Spinal cord (tissue), 10 donors: ENCODE measurements around the gene PCDHB7. TPM values are rescaled to one million over a fixed set of nuclear protein-coding genes. Genes with fewer than 3 reads are reported as not detected.
"Not testable (repeated sequence)": the region's sequence is repeated elsewhere in the genome, so short reads cannot be mapped to it uniquely, and the experiment has no call there.

Experiments
- DNase-seq, 6 donors: peaks; one replicate each; pipeline versions ENCODE4 v3.0.0 to v3.0.0-alpha.2; 2013 to 2015; ENCODE audit warnings: low spot score in 6 of 6, low read depth in 4 of 6
- H3K27ac ChIP-seq: one replicate; pipeline ENCODE4 v1.5.1; 2013; ENCODE audit warnings: low read depth, low read length, control low read depth
- H3K27me3 ChIP-seq: one replicate; pipeline ENCODE4 v1.6.1; 2013; ENCODE audit warnings: low read length; ENCODE audit not compliant: control insufficient read depth, insufficient read depth
- H3K36me3 ChIP-seq: one replicate; pipeline ENCODE4 v1.6.1; 2013; ENCODE audit warnings: low read length; ENCODE audit not compliant: control insufficient read depth, insufficient read depth
- H3K4me1 ChIP-seq: one replicate; pipeline ENCODE4 v1.6.1; 2013; ENCODE audit warnings: low read length; ENCODE audit not compliant: control insufficient read depth, insufficient read depth
- H3K4me3 ChIP-seq: one replicate; pipeline ENCODE4 v1.5.1; 2013; ENCODE audit warnings: low read depth, low read length, control low read depth
- H3K9me3 ChIP-seq: one replicate; pipeline ENCODE4 v1.6.1; 2013; ENCODE audit warnings: low read length; ENCODE audit not compliant: control insufficient read depth, insufficient read depth
- WGBS: methylation state at CpG from one replicate; pipeline ENCODE4 v1.1.5; 2013; ENCODE audit warnings: missing lambda C conversion rate; ENCODE audit not compliant: insufficient coverage; 5-methylcytosine and 5-hydroxymethylcytosine counted together
- long read RNA-seq, 4 donors: transcript quantifications; one replicate each; lab custom pipeline, GENCODE V29; 2026
- polyA plus RNA-seq, 2 donors: library from polyadenylated mRNA; unstranded; fragments of 120-200 nt; gene quantifications; one replicate each; pipeline ENCODE4 v1.2.1, GENCODE V29; 2013; ENCODE audit not compliant: insufficient read length in 2 of 2
- total RNA-seq, 2 donors: library from RNA; depleted of rRNA in 1 of 2; stranded (reverse); fragments of 120-200 nt in 1 of 2; fragments of >200 nt in 1 of 2; gene quantifications; one replicate each; pipeline versions ENCODE4 v1.2.3 to v1.2.4, GENCODE V29; 2013 to 2014
- donor health status: healthy.

PCDHB7 gene
- 1 to 10 TPM; 4.6 to 5.2 TPM for total RNA-seq
- 1 to 10 TPM; 5.2 to 5.5 TPM for polyA plus RNA-seq
- long read RNA-seq, donor 1, transcript PCDHB7-201 (1 exons, 3,765 nt), result major isoform, 9 of 9 reads
- long read RNA-seq, donor 1, partial matches to known transcripts, result 0 of 9 reads
- long read RNA-seq, donor 1, other reads (novel, unspliced or antisense), result 0 of 9 reads
- long read RNA-seq, donor 2, partial matches to known transcripts, result 0 of 1 reads
- long read RNA-seq, donor 2, other reads (novel, unspliced or antisense), result 0 of 1 reads
- long read RNA-seq, donor 3, transcript PCDHB7-201 (1 exons, 3,765 nt), result major isoform, 5 of 5 reads
- long read RNA-seq, donor 3, partial matches to known transcripts, result 0 of 5 reads
- long read RNA-seq, donor 3, other reads (novel, unspliced or antisense), result 0 of 5 reads
- long read RNA-seq, donor 4, partial matches to known transcripts, result 0 of 2 reads
- long read RNA-seq, donor 4, other reads (novel, unspliced or antisense), result 0 of 2 reads

DNA sequence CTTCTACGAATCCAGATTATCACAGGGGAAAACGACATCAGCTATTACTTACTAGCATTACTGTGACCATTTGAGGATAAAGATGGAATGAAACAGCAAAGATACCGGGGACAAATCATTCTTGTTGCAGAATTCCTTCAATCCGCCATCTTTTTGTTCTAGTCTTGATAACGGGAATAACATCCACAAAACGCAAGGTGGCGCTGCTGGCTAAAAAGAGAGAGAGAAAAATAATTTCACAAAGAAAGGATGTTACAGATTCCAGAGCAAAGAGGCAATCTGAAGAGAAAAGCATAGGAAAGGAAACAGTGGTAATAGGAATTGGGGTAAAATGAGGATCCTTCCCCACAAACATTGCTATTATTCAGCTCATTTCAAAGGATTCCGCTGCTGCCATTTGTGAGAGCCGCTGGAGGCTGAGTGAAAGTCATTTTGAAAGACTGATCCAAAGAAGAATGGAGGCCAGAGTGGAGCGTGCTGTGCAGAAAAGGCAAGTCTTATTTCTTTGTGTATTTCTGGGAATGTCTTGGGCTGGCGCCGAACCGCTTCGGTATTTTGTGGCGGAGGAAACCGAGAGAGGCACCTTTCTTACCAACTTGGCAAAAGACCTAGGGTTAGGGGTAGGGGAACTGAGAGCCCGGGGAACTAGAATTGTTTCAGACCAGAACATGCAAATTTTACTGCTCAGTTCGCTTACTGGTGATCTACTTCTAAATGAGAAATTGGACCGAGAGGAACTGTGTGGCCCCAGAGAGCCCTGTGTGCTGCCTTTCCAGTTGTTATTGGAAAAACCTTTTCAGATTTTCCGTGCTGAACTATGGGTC lies at the start of gene PCDHB7:
PCDHB7 (plus strand) TSS at position 264 of the 824 bp plus-strand sequence; CDS start at position 456, 192 bp downstream.
- peak in 2 of 6 donors; percentile 55 to 57 for DNase-seq
- WGBS, result 40% methylated on average over 7 of the region's 20 CpGs
- peaks cover 2% of the 10 kb centered on the region for H3K27me3 ChIP-seq
- H3K9me3 ChIP-seq, result no peaks in the 10 kb centered on the region
- no peak within 1 kb of the TSS for H3K27ac ChIP-seq
- H3K4me1 ChIP-seq, result no peaks in the 10 kb centered on the region
- H3K4me3 ChIP-seq, result peak within 1 kb of the TSS; percentile 7
- no peaks in the 10 kb centered on the region for H3K36me3 ChIP-seq

DNA sequence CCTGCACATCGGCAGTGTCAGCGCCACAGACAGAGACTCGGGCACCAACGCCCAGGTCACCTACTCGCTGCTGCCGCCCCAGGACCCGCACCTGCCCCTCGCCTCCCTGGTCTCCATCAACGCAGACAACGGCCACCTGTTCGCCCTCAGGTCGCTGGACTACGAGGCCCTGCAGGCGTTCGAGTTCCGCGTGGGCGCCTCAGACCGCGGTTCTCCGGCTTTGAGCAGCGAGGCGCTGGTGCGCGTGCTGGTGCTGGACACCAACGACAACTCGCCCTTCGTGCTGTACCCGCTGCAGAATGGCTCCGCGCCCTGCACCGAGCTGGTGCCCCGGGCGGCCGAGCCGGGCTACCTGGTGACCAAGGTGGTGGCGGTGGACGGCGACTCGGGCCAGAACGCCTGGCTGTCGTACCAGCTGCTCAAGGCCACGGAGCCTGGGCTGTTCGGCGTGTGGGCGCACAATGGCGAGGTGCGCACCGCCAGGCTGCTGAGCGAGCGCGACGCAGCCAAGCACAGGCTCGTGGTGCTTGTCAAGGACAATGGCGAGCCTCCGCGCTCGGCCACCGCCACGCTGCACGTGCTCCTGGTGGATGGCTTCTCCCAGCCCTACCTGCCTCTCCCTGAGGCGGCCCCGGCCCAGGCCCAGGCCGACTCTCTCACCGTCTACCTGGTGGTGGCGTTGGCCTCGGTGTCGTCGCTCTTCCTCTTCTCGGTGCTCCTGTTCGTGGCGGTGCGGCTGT lies 48.9 kb upstream of the PCDHB7 start:
- H3K9me3 ChIP-seq, H3K27me3 ChIP-seq, H3K27ac ChIP-seq, H3K4me3 ChIP-seq, DNase-seq, H3K4me1 ChIP-seq, H3K36me3 ChIP-seq: not testable (repeated sequence)
- WGBS, result 22% methylated on average over 46 of the region's 73 CpGs

DNA sequence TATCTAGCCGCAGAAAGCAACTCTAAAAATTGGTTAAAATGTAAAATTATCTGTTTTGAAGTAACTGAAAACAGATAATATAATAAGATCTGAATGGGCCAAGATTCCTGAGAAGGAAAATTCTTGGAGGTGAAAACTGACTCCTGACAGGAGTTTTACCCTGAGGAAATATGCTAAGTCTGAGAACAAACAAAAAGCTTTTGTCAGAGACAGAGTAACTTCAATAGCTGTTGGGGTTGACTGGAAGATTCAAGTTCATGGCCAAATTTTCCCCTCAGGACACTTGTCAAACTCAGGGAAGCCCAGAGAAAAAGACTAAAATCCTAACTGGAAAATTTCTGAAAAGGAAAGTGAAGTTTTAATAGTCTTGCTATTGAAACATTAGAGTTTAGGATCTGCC lies 45.1 kb upstream of the PCDHB7 start:
- no peak overlapping the region for H3K4me3 ChIP-seq
- no peaks in the 10 kb centered on the region for H3K27me3 ChIP-seq
- no peaks in the 10 kb centered on the region for H3K4me1 ChIP-seq
- WGBS, result no CpG with 5 or more reads among the region's 1 CpG
- peaks cover 3% of the 10 kb centered on the region for H3K9me3 ChIP-seq
- no peaks in the 10 kb centered on the region for H3K36me3 ChIP-seq
- no peak overlapping the region for H3K27ac ChIP-seq
- no peak for DNase-seq

DNA sequence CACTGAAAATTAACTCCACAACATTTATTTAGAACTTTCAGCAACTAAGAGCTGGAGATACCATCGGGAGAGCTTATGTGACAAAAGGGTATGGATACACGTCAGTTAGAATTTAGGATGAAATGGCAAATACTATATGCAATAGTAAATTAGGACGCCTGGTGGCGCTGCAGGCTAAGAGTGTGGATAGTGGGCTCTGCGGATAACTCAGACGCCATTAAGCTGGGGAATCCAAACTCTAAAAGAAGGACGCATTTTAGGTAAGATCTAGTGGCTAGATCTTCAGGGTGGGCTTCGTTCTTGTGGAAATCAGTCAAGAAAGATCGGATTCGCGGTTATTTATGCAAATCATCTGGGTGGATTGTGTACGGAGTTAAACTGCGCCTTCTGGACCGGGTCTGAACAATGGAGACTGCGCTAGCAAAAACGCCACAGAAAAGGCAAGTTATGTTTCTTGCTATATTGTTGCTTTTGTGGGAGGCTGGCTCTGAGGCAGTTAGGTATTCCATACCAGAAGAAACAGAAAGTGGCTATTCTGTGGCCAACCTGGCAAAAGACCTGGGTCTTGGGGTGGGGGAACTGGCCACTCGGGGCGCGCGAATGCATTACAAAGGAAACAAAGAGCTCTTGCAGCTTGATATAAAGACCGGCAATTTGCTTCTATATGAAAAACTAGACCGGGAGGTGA lies 37.3 kb upstream of the PCDHB7 start, which contains the start of gene PCDHB5:
PCDHB5 (plus strand) TSS at position 177 of the 688 bp plus-strand sequence; CDS start at position 406, 229 bp downstream.
- Histone ChIP-seq H3K4me1 (no peaks in the 10 kb centered on the region), H3K36me3 (no peaks in the 10 kb centered on the region), H3K27me3 (peaks cover 3% of the 10 kb centered on the region), H3K9me3 (peaks cover 17% of the 10 kb centered on the region), H3K27ac (no peak within 1 kb of the TSS), H3K4me3 (peak within 1 kb of the TSS; percentile 4)
- WGBS, result 14% methylated on average over 20 of the region's 22 CpGs
- DNase-seq, result peak in 2 of 6 donors; percentile 40 to 49

DNA sequence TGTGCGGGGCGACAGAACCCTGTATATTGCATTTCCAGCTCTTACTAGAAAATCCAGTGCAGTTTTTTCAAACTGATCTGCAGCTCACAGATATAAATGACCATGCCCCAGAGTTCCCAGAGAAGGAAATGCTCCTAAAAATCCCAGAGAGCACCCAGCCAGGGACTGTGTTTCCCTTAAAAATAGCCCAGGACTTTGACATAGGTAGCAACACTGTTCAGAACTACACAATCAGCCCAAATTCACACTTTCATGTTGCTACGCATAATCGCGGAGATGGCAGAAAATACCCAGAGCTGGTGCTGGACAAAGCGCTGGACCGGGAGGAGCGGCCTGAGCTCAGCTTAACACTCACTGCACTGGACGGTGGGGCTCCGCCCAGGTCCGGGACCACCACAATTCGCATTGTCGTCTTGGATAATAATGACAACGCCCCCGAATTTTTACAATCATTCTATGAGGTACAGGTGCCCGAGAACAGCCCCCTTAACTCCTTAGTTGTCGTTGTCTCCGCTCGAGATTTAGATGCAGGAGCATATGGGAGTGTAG lies 36.7 kb upstream of the PCDHB7 start:
- WGBS, result 34% methylated on average over 13 of the region's 19 CpGs
- H3K36me3 ChIP-seq, result no peaks in the 10 kb centered on the region
- no peaks in the 10 kb centered on the region for H3K4me1 ChIP-seq
- no peak overlapping the region for H3K27ac ChIP-seq
- peak overlapping the region; percentile 4 for H3K4me3 ChIP-seq
- DNase-seq, result peak in 1 of 6 donors; percentile 0
- peaks cover 17% of the 10 kb centered on the region for H3K9me3 ChIP-seq
- peaks cover 3% of the 10 kb centered on the region for H3K27me3 ChIP-seq

DNA sequence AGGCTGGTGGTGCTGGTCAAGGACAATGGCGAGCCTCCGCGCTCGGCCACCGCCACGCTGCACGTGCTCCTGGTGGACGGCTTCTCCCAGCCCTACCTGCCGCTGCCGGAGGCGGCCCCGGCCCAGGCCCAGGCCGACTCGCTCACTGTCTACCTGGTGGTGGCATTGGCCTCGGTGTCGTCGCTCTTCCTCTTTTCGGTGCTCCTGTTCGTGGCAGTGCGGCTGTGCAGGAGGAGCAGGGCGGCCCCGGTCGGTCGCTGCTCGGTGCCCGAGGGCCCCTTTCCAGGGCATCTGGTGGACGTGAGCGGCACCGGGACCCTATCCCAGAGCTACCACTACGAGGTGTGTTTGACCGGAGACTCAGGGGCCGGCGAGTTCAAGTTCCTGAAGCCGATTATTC lies 35.1 kb upstream of the PCDHB7 start:
- DNase-seq, H3K27me3 ChIP-seq, H3K4me3 ChIP-seq, H3K36me3 ChIP-seq, H3K27ac ChIP-seq, H3K4me1 ChIP-seq: not testable (repeated sequence)
- WGBS, result 34% methylated on average over 27 of the region's 34 CpGs
- peaks cover 17% of the 10 kb centered on the region for H3K9me3 ChIP-seq

DNA sequence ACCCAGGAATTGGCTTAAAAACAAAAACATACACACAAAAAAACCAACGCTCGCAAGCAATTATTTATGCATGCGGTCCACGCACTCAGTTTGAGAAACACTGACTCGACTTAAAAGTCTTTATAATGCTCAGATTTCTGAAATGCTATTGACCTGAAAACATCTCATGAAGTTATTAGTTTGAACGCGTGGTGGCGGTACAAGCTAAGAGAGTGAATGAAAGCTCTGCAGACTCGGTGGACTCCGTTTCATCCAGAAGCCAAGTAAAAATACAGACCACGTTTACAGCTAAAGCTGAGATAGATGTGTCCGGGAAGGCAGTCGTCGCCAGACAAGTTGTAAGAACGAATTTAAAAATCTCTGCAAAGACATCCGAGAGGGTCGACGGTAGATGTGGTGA lies 22.6 kb upstream of the PCDHB7 start, which contains the start of gene PCDHB6:
PCDHB6 (plus strand) TSS at position 246 of the 400 bp plus-strand sequence. CDS start 201 bp downstream, outside the sequence.
- peak in 3 of 6 donors; percentile 1 to 49 (median 44) for DNase-seq
- no peaks in the 10 kb centered on the region for H3K36me3 ChIP-seq
- WGBS, result 3% methylated on average over 10 of the region's 18 CpGs
- H3K4me3 ChIP-seq, result no peak within 1 kb of the TSS
- H3K27me3 ChIP-seq, result no peaks in the 10 kb centered on the region
- H3K27ac ChIP-seq, result no peak within 1 kb of the TSS
- H3K9me3 ChIP-seq, result peaks cover 9% of the 10 kb centered on the region
- H3K4me1 ChIP-seq, result no peaks in the 10 kb centered on the region

DNA sequence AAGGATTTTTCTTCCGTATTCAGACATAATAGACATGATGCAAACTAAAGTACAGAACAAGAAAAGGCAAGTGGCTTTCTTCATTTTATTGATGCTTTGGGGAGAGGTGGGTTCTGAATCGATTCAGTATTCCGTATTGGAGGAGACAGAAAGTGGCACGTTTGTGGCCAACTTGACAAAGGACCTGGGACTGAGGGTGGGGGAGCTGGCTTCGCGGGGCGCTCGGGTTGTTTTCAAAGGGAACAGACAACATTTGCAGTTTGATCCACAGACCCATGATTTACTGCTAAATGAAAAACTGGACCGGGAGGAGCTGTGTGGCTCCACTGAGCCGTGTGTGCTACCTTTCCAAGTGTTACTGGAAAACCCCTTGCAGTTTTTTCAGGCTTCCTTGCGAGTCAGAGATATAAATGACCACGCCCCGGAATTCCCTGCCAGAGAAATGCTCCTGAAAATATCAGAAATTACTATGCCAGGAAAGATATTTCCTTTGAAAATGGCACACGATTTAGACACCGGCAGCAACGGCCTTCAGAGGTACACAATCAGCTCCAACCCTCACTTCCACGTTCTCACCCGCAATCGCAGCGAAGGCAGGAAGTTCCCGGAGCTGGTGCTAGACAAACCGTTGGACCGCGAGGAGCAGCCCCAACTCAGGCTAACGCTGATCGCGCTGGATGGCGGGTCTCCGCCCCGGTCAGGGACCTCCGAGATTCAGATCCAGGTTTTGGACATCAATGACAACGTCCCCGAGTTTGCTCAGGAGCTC lies 22.0 kb upstream of the PCDHB7 start:
- DNase-seq, result no peak
- no peaks in the 10 kb centered on the region for H3K4me1 ChIP-seq
- H3K27me3 ChIP-seq, result no peaks in the 10 kb centered on the region
- H3K36me3 ChIP-seq, result no peaks in the 10 kb centered on the region
- WGBS, result 33% methylated on average over 32 of the region's 33 CpGs
- peaks cover 9% of the 10 kb centered on the region for H3K9me3 ChIP-seq
- H3K4me3 ChIP-seq, result no peak overlapping the region
- no peak overlapping the region for H3K27ac ChIP-seq
